CD4-positive, alpha-beta T cell treated with Interleukin-15 for 1 hour (primary cell): Measurements from ENCODE around the gene TMEM163.

Experiments used
- DNase-seq: peaks from one replicate; pipeline ENCODE4 v3.0.0-alpha.2; 2020

Gene TMEM163

DNA sequence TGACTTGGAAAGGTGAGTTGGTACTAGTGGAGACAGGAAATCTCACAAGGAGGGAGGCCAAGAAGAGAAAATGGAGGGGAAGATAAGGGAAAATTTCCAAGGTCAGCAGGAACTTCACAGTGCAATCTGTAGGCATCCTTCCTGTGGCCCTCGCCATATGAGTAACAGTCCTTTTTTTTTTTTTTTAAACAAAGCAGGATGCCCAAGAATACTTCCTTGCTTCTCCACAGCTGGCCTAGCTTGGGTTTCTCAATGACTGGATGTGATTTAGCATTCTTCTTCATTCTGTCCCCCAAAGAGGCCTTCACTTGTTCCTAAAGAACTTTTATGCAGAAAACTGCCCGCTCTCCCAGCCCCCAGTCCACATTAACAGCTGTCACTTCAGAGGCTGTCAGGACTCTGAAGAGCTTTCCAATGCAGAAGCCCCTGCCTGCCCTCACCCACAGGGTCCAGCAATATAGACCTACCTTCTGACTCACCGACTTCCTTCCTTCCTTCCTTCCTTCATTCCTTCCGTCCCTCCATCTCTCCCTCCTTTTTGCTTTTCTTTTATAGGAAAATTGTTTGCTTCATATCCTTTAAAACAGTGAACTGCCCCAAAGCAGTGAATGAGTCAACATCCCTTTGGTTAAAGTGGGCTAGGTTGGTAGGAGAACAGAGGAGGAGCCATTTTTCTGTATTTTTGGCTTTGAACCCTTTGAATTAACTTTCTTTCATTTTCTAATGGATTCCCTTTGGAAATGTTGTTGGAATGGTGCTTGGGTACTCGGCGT is 292.9 kb downstream of the TMEM163 start:
- no peak for DNase-seq

DNA sequence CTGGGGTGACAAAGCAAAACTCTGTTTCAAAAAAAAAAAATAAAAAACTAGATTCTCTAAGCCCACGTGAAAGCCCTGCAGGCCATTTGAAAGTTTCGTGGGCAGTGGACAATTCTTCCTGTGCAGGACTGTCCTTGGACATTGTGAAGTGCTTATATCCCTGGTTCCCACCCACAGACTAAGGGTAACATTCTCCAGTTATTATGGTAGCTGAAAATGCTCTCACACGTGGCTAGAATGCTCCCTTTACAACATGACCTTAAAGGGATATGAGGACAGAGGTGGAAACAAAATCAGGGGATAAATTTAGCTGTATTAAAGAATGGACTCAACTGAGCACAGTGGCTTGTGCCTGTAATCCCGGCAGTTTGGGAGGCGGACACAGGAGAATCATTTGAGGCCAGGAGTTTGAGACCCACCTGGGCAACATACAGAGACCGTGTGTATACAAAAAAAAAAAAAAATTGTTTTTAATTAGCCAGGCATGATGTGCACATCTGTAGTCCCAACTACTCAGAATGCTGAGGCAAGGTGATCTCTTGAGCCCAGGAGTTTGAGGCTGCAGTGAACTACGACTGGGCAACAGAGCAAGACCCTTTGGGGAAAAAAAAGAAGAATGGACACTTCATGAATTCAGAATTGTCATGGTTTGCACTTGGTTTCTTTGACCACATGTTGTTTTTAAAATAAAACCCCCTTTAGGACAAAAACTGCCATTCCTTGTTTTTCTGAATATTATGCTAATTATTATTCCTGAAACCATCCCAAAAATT is 297.1 kb downstream of the TMEM163 start:
- no peak for DNase-seq

DNA sequence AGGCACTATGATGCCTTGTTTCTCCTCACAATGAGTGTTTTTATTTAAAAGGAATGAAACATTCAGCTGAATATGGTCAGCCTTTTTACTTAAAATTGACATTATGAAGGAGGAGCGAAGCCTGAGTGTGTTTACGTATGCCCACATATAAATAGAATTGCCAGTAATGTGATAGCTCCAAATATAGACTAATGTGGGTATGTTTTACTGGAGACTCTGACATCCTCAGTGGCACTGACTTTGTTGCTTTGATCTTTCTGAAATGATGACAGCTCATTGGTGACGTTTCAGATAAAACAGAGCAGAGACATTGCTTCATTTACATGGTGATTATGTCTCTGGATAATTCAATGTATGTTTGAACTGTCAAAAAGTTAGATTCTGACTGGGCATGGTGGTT is 297.9 kb downstream of the TMEM163 start:
- DNase-seq: no peak

DNA sequence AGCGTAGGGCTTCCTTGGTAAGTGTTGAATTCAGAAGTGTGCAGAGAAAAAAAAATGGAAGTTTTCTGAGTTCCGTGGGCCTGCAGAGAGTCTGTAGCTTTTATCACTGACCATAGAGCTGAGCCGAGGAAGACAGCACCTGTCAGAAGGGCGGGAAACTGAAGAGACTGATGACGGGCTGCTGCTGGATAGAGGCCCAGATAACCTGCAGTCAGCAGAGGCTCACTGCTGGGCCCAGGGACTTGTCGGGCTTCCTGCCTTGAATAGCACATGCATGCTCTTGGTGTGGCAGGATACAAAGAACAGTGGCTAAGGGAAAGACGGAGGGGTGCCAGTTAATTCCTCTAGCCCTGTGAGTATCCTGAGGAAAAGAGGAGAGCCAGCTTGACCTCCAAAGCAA is 298.5 kb downstream of the TMEM163 start:
- no peak for DNase-seq

DNA sequence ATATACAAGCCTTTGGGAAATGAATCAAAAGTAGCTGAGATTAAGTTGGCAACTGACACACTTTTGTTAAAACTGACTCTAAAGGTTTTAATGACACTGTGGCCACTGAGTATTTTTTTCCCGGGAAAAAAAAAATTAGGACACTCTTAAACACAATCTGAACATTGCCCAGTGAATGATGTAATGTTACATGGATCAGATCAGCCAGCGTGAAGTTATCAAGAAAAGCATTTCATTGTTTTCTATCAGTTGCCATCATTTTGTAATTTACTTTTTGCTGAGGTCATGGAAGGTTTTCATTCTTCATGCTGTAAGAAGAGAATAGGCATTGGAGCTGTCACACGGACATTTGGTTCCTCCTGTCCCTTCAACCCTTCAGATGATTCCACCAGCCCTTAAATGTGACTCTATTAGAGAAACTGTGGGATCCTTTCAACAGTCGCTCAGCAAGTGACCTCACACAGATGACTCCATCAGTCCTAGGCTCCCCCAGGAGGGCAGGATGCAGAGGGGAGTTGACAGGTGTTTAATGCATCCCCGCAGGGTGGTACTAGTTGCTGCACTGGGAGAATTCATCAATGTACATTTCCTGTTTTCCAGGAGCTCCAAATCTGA is 300.7 kb downstream of the TMEM163 start:
- DNase-seq: no peak

- no peak for DNase-seq
Observed at GRCh38 chr2:134416637-134417036, 302.2 kb downstream of the TMEM163 start.

DNA sequence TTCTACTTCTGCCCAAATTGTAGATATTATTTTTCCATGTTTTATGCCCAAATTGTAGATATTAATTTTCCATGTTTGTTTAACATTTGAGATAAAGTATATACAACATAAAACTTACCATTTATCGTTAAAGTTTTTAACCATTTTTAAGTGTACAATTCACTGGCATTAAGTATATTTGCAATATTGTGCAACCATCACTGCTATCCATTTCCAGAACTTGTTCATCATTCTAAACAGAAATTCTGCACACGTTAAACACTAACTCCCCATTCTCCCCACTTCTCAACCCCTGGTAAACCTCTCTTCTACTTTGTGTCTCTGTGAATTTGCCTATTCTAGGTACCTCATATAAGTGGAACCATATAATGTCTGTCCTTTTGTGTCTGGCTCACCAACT is 302.8 kb downstream of the TMEM163 start:
- DNase-seq: no peak

- DNase-seq: no peak
Observed at GRCh38 chr2:134413912-134414311, 304.9 kb downstream of the TMEM163 start.

- DNase-seq: no peak
Observed at GRCh38 chr2:134413430-134413829, 305.4 kb downstream of the TMEM163 start.

DNA sequence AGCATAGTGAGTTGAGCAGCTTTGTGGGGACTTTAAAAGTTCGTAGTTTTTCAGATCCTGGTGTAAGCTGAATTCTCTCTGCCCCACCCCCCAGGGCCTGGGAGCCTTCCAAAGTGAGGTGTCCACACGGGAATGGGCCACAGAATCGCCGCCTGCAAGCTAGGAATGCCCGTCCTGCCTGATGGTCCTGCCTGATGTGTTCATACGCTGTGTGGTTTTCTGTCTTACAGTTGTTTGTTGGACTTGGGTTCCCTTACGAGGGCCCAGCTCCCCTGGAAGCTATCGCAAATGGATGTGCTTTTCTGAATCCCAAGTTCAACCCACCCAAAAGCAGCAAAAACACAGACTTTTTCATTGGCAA is 306.2 kb downstream of the TMEM163 start:
- DNase-seq: no peak

- DNase-seq: peak; percentile 78
Observed at GRCh38 chr2:134411828-134412638, 306.8 kb downstream of the TMEM163 start.

DNA sequence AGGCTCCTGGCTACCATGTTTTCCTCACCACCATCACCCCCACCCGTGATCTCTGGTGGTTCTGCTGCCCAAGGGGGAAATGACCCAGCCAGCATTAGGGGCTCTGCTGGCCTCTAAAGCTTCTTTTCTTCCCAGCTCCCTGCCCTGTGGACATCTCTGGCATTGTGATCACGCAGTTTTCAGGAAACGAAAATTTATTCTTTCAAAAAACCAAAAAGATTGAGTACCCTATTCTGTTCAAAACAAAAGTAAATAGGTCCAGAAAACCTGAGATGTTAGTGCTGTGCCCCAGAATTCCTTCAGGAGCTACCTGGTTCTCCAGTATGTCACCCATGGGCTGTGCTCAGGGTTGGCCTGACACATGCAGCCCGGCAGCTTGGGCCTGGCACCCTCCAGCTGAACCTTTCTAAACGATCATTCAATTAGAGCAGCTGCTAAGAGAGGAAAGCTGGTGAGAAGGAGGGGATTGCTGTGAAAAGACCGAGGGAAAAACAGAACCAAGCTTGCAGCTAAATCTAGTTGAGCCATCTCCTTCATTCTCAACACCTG is 307.4 kb downstream of the TMEM163 start:
- no peak for DNase-seq

DNA sequence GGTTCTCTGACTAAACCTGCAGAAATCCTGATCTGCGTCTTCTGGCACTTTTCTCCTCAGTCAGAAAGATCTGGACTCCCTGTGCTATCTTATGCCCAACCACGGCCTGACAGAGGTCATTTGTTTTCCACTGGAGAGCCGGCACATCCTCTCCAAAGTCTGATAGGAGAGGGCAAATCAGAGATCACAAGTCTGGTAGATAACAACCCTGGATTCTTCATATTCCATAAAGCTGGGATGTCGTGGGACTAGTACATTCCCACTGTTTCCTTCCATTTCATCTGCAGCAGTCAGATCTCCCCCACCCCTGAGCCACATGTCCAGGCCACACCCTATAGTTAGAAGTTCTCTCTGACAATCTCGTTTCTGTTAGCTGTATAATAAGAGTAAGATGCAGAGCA is 308.0 kb downstream of the TMEM163 start:
- no peak for DNase-seq

DNA sequence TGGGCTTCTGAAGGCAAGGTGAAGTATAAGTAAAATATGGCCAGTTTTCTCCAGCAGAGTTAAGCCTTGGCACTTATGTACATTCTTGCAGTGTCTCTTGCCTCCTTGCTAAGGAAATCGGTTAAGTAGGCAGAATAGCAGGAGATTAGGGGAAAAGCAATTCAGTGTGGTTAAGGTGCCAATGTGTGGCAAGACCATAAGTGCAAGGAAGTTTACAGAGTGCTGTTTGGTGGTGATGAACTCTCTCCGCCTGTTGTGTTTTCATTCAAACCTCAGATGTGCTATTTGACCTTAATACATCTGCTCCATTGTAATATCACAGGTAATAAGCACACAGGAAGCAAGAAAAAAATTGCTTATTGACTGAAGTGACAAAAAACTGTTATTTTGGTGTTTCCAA is 308.8 kb downstream of the TMEM163 start:
- DNase-seq: no peak

DNA sequence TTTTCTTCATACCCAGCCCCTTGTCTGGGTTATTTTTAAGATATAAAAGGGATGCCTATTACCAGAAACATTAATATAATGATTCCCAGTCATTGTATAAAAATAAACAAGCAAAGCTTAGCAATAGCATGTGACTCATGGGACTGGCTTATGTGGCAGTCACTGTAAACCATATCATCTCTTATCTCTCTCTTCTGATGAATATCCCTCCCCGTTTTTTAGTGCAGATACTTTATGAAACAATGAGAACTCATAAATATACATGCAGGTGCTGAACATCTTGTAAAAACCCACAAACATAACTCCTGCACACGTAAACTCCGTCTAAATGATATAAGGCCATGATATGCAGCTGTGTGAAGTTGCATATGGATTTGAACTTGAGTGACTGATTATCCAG is 310.0 kb downstream of the TMEM163 start:
- no peak for DNase-seq

DNA sequence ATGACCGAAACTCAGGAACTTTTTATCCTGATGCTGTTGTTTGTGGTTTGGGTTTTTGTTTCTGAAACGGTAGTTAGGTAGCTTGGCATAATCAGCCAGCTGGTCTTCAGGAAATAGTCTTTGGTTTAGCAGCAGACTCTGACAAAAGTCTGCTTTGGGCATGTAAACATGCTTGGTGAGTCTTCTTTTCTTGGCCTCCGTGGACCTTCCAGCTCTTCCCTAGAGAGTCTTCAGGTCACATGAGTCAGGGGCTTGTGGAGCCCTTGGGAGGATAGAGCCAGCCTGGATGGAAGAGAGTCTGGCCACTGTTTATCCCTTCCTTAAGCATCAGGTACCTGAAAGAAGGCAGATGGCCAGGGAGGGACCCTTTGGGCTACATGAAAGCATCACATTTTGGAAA is 310.4 kb downstream of the TMEM163 start:
- DNase-seq: no peak

GRCh38 chr2:134407154-134407890 is 311.5 kb downstream of the TMEM163 start:
- DNase-seq: no peak

DNA sequence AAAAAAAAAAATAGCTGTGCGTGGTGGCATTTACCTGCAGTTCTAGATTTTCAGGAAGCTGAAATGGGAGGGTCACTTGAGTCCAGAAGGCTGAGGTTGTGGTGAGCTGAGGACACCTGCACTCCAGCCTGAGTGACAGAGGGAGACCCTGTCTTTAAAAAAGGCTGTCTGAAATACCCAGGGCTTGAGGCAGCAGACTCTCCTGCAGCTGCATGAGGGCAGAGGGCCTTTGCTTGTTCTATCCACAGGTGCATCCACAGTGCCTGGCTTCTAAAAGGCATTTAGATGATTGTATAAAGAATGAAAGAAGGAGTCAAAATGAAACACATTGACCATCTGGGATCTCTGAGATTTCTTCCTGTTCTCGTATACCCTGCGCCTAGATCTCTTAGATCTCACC is 312.1 kb downstream of the TMEM163 start:
- no peak for DNase-seq

GRCh38 chr2:134406311-134406710 is 312.5 kb downstream of the TMEM163 start:
- no peak for DNase-seq
